ENCODE results near the gene TRPM2.

- TF ChIP-seq CTCF (IDR thresholded peaks at IDR 0.05) (no peak), POLR2A (IDR thresholded peaks at IDR 0.05) (no peak)
These were observed 95.3 kb downstream of the TRPM2 start for GRCh38 chr21:44448651-44449131.
